ENCODE results near the gene CST6.

Gene CST6

DNA sequence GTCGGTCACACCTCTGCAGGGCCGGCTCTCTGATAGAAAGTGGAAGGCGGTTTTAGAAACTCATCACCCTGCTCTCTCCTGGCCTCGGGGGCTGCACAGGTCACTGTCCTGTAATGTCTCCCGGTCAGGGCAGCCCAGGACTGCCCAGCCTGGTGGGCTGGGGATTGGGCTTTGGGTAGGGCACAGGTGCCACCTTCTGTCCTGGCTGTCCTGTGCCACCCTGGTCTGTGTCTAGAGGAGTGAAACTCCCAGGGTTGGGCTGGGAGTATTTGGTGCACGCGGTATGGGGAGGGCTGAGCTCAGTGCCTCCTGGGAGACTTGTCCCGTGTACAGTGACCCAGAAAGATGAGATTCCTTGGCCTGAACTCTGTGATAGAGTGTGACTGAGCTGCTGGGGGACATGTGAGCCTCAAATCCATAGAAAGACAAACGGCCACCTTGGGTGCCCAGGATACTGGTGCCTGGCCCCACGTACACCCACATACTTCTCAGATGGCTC is 32.5 kb upstream of the CST6 start:
- Histone ChIP-seq H3K9ac (ENCODE audit: low read length) (no peak overlapping the region), H3K9me2 (replicated peaks; ENCODE audit: insufficient read depth, low read length) (no peaks in the 10 kb centered on the region), H3K4me2 (ENCODE audit: low read depth, low read length) (no peak overlapping the region), H3F3A (ENCODE audit: insufficient read depth, low read length) (no peaks in the 10 kb centered on the region), H3K27me3 (replicated peaks; ENCODE audit: insufficient read depth, low read length) (no peaks in the 10 kb centered on the region), H4K20me1 (ENCODE audit: insufficient read depth, low read length) (no peaks in the 10 kb centered on the region), H2AFZ (ENCODE audit: low read length) (no peak overlapping the region), H3K9me3 (replicated peaks; ENCODE audit: insufficient read depth, low read length) (no peaks in the 10 kb centered on the region), H3K4me3 (ENCODE audit: low read length) (no peak overlapping the region), H3K27ac (ENCODE audit: low read length) (no peak overlapping the region), H3K36me3 (replicated peaks; ENCODE audit: insufficient read depth, low read length) (no peaks in the 10 kb centered on the region), H3K79me2 (ENCODE audit: low read length) (no peaks in the 10 kb centered on the region), H3K4me1 (ENCODE audit: low read length) (no peaks in the 10 kb centered on the region)
- no peak for DNase-seq
- TF ChIP-seq EZH2phosphoT487 (IDR thresholded peaks at IDR 0.05; ENCODE audit: low read length) (no peak), CTCF (IDR thresholded peaks at IDR 0.05; ENCODE audit: low read length) (no peak), EZH2 (optimal IDR thresholded peaks at IDR 0.05; ENCODE audit: low read depth, low read length) (no peak)

GRCh38 chr11:65981101-65981740 is 30.6 kb upstream of the CST6 start:
- Histone ChIP-seq H3K4me2 (ENCODE audit: low read depth, low read length) (no peak overlapping the region), H3K27me3 (replicated peaks; ENCODE audit: insufficient read depth, low read length) (no peaks in the 10 kb centered on the region), H3K27ac (ENCODE audit: low read length) (no peak overlapping the region), H2AFZ (ENCODE audit: low read length) (no peak overlapping the region), H3K4me3 (ENCODE audit: low read length) (no peak overlapping the region), H3K4me1 (ENCODE audit: low read length) (no peaks in the 10 kb centered on the region), H4K20me1 (ENCODE audit: insufficient read depth, low read length) (no peaks in the 10 kb centered on the region), H3F3A (ENCODE audit: insufficient read depth, low read length) (no peaks in the 10 kb centered on the region), H3K36me3 (replicated peaks; ENCODE audit: insufficient read depth, low read length) (no peaks in the 10 kb centered on the region), H3K79me2 (ENCODE audit: low read length) (no peaks in the 10 kb centered on the region), H3K9me3 (replicated peaks; ENCODE audit: insufficient read depth, low read length) (no peaks in the 10 kb centered on the region), H3K9ac (ENCODE audit: low read length) (no peak overlapping the region), H3K9me2 (replicated peaks; ENCODE audit: insufficient read depth, low read length) (no peaks in the 10 kb centered on the region)
- no peak for DNase-seq
- TF ChIP-seq CTCF (IDR thresholded peaks at IDR 0.05; ENCODE audit: low read length) (no peak), EZH2 (optimal IDR thresholded peaks at IDR 0.05; ENCODE audit: low read depth, low read length) (no peak), EZH2phosphoT487 (IDR thresholded peaks at IDR 0.05; ENCODE audit: low read length) (no peak)

DNA sequence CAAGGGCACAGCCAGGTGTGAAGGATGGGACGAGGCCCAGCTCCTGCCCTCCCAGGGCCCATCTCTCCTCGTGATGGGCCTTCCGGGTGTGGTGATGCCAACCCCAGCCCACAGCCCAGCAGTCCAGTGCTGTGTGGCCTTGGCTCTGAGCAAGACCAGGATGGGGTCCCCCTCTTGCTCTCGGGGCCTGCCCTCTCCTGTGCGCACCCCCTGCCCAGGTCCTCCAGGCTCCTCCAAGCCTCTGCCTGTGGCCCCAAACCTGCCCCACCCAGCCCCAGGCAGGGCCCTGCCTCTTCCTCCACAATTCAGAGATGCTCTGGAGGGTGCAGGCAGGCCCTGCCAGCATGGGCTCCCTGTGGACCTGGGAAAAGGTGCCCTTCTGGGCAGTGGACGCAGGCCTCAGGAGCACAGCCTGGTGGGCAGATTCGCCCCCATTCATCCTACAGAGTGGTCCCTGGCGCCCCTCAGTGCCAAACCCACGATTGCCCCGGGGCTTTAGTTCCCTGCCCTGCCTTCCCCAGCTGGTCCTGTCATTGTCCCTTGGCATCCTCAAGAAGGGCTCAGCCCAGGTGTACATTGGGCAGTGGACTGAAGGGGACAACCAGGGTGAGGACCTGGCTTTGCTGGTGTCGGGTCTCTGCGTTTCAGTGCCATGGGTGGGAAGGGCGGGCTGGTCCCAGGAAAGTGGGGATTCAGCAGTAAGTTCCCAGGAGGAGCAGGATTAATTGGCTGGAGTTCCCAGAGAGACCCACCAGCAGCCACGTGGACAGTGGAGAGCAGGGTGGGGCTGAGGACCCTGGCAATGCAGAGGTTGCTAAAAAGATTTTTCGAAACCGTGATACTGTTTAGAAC is 29.6 kb upstream of the CST6 start:
- H3F3A ChIP-seq (ENCODE audit: insufficient read depth, low read length) = no peaks in the 10 kb centered on the region; the same call in 1 of the 2 replicates
- no peak overlapping the region for H3K4me3 ChIP-seq (ENCODE audit: low read length)
- no peak overlapping the region for H3K9ac ChIP-seq (ENCODE audit: low read length)
- TF ChIP-seq EZH2phosphoT487 (IDR thresholded peaks at IDR 0.05; ENCODE audit: low read length) = no peak
- TF ChIP-seq EZH2 (optimal IDR thresholded peaks at IDR 0.05; ENCODE audit: low read depth, low read length) = no peak
- TF ChIP-seq CTCF (IDR thresholded peaks at IDR 0.05; ENCODE audit: low read length) = no peak
- H3K36me3 ChIP-seq (replicated peaks; ENCODE audit: insufficient read depth, low read length) = no peaks in the 10 kb centered on the region
- no peak overlapping the region for H3K4me2 ChIP-seq (ENCODE audit: low read depth, low read length)
- H3K27ac ChIP-seq (ENCODE audit: low read length) = no peak overlapping the region
- H3K9me2 ChIP-seq (replicated peaks; ENCODE audit: insufficient read depth, low read length) = no peaks in the 10 kb centered on the region
- no peaks in the 10 kb centered on the region for H3K9me3 ChIP-seq (replicated peaks; ENCODE audit: insufficient read depth, low read length)
- no peaks in the 10 kb centered on the region for H3K4me1 ChIP-seq (ENCODE audit: low read length)
- no peaks in the 10 kb centered on the region for H3K79me2 ChIP-seq (ENCODE audit: low read length)
- no peaks in the 10 kb centered on the region for H3K27me3 ChIP-seq (replicated peaks; ENCODE audit: insufficient read depth, low read length)
- no peak overlapping the region for H2AFZ ChIP-seq (ENCODE audit: low read length)
- DNase-seq = no peak
- H4K20me1 ChIP-seq (ENCODE audit: insufficient read depth, low read length) = no peaks in the 10 kb centered on the region
